MM.1S (cell line): Measurements from ENCODE around the gene TPCN2.

Source experiments
- CTCF ChIP-seq: fragments of 300-600 bp; sonication (generic); IDR thresholded peaks from 2 replicates; pipeline ENCODE4 v1.5.1; 2016; ENCODE audit warnings: antibody characterized with exemption, low read length, mixed read lengths
- EZH2phosphoT487 ChIP-seq: fragments of 300-600 bp; sonication (generic); IDR thresholded peaks from 2 replicates; pipeline ENCODE4 v1.6.1; 2018; ENCODE audit warnings: antibody characterized with exemption, low read length

DNA sequence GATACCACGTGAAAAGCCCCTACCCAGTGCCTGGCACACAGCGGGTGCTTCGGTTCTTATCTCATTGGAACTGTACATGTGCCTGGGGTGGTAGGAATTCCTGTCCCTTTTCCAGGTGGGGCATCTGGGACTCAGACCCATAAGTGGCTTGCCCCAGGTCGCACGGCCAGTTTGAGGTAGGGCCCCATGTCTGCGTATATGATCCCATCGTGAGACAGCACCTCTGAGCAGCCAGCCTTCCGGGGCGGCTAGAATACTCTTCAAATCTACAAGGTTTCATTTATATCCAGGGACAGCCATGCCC is 73.5 kb downstream of the TPCN2 start:
- TF ChIP-seq CTCF (no peak), EZH2phosphoT487 (no peak)
